H1 (cell line): ENCODE data around the gene OTUD3. TPM values are rescaled to one million over a fixed set of nuclear protein-coding genes. Genes with fewer than 3 reads are reported as not detected.
A peak's percentile ranks its signal among the peaks of the same experiment; 100 is the strongest.

Experiments used
- CTCF ChIA-PET: fragments of 300-600 bp; sonication (Branson Sonifier 250); formaldehyde crosslinking; loops from one replicate; lab custom pipeline; 2021; ENCODE audit not compliant: partially characterized antibody; lab: Charles Lee
- POLR2A ChIA-PET: fragments of 300-600 bp; sonication (Branson Sonifier 250); formaldehyde crosslinking; loops from one replicate; lab custom pipeline; 2021; ENCODE audit warnings: inconsistent platforms; ENCODE audit not compliant: partially characterized antibody; lab: Charles Lee
- DNase-seq, 2 experiments: peaks; one replicate each; pipeline versions ENCODE4 v3.0.0 to v3.0.0-alpha.2; 2010 to 2022; ENCODE audit warnings: low spot score in 2 of 2, low read depth in 1 of 2, mixed read lengths in 1 of 2
- FAIRE-seq: peaks from 2 replicates; lab custom pipeline; 2011; peaks lifted over from hg19 to GRCh38; lab: Jason Lieb, UNC
- H2AFZ ChIP-seq: 2 replicates; pipeline ENCODE4 v1.8.1; 2012; ENCODE audit warnings: low read length, inconsistent platforms
- H2AK5ac ChIP-seq: 2 replicates; pipeline ENCODE4 v1.6.1; 2013; ENCODE audit warnings: low read depth, low read length
- H2BK120ac ChIP-seq: replicated peaks from 2 replicates; pipeline ENCODE3; 2013; ENCODE audit warnings: low read depth, low read length, inconsistent platforms
- H2BK12ac ChIP-seq: 2 replicates; pipeline ENCODE4 v1.6.1; 2013; ENCODE audit warnings: low read depth, low read length
- H2BK15ac ChIP-seq: 2 replicates; pipeline ENCODE4 v1.6.1; 2013; ENCODE audit warnings: low read length
- H2BK20ac ChIP-seq: 2 replicates; pipeline ENCODE4 v1.6.1; 2013; ENCODE audit warnings: low read length
- H2BK5ac ChIP-seq: 2 replicates; pipeline ENCODE4 v1.6.1; 2013; ENCODE audit warnings: low read depth, low read length
- H3K14ac ChIP-seq: 2 replicates; pipeline ENCODE4 v1.6.1; 2013; ENCODE audit warnings: inconsistent platforms; ENCODE audit not compliant: insufficient read length
- H3K18ac ChIP-seq: 2 replicates; pipeline ENCODE4 v1.6.1; 2013; ENCODE audit warnings: low read length; ENCODE audit errors: extremely low read depth
- H3K23ac ChIP-seq: 2 replicates; pipeline ENCODE4 v1.6.1; 2013; ENCODE audit warnings: inconsistent platforms; ENCODE audit not compliant: insufficient read length
- H3K23me2 ChIP-seq: 2 replicates; pipeline ENCODE4 v1.6.1; 2013; ENCODE audit warnings: low read depth, low read length
- H3K27ac ChIP-seq: 2 replicates; pipeline ENCODE4 v1.6.1; 2011; ENCODE audit warnings: low read depth, low read length, inconsistent platforms
- H3K27me3 ChIP-seq, 4 experiments: replicated peaks in 1 of 4; 1 replicate in 1 of 4; 2 replicates in 3 of 4; pipeline versions ENCODE4 v1.6.1 to v1.8.1; 2011 to 2013; ENCODE audit warnings: low read length in 3 of 4, mild to moderate bottlenecking in 3 of 4, inconsistent platforms in 2 of 4, mixed read lengths in 2 of 4, moderate library complexity in 1 of 4; ENCODE audit not compliant: control insufficient read depth in 3 of 4, insufficient read depth in 3 of 4; ENCODE audit errors: extremely low read depth in 1 of 4
- H3K36me3 ChIP-seq, 4 experiments: 2 replicates each; pipeline versions ENCODE4 v1.6.1 to v1.8.1; 2011 to 2013; ENCODE audit warnings: mild to moderate bottlenecking in 4 of 4, low read length in 3 of 4, moderate library complexity in 2 of 4, control low read depth in 1 of 4, inconsistent platforms in 1 of 4; ENCODE audit not compliant: insufficient read depth in 4 of 4, control insufficient read depth in 2 of 4
- H3K4ac ChIP-seq: replicated peaks from 2 replicates; pipeline ENCODE3; 2013; ENCODE audit warnings: low read length, low read depth, mixed read lengths, inconsistent platforms; ENCODE audit not compliant: insufficient read length
- H3K4me1 ChIP-seq, 4 experiments: replicated peaks in 1 of 4; 1 replicate in 1 of 4; 2 replicates in 3 of 4; pipeline versions ENCODE4 v1.6.1 to v1.8.1; 2011 to 2013; ENCODE audit warnings: low read length in 3 of 4, inconsistent platforms in 2 of 4, mixed read lengths in 1 of 4; ENCODE audit not compliant: insufficient read depth in 4 of 4, control insufficient read depth in 3 of 4
- H3K4me2 ChIP-seq, 2 experiments: 2 replicates each; pipeline versions ENCODE4 v1.6.1 to v1.8.1; 2011 to 2013; ENCODE audit warnings: low read depth in 2 of 2, low read length in 2 of 2, control low read depth in 1 of 2, inconsistent platforms in 1 of 2, mild to moderate bottlenecking in 1 of 2; ENCODE audit not compliant: insufficient read depth in 1 of 2
- H3K4me3 ChIP-seq, 4 experiments: fragments of 200-600, 300-600 bp in 1 of 4; sonication (generic), shearing (Covaris generic), sonication (Bioruptor Twin) in 1 of 4; 2 replicates each; pipeline versions ENCODE4 v1.5.1 to v1.8.1; 2011 to 2016; ENCODE audit warnings: low read length in 4 of 4, low read depth in 3 of 4, control low read depth in 2 of 4, inconsistent platforms in 2 of 4, mild to moderate bottlenecking in 2 of 4, mixed read lengths in 1 of 4, moderate library complexity in 1 of 4; ENCODE audit not compliant: insufficient read depth in 2 of 4; ENCODE audit errors: extremely low read depth in 1 of 4
- H3K56ac ChIP-seq: replicated peaks from 2 replicates; pipeline ENCODE3; 2013; ENCODE audit warnings: low read depth, mild to moderate bottlenecking, mixed read lengths, low read length, inconsistent platforms; ENCODE audit not compliant: insufficient read length
- H3K79me1 ChIP-seq: 2 replicates; pipeline ENCODE4 v1.6.1; 2013; ENCODE audit warnings: low read depth, low read length, control low read depth
- H3K79me2 ChIP-seq, 2 experiments: 2 replicates each; pipeline versions ENCODE4 v1.6.1 to v1.8.1; 2012 to 2013; ENCODE audit warnings: low read length in 2 of 2, mild to moderate bottlenecking in 2 of 2, inconsistent platforms in 1 of 2; ENCODE audit not compliant: insufficient read depth in 2 of 2, control insufficient read depth in 1 of 2
- H3K9ac ChIP-seq, 4 experiments: replicated peaks in 1 of 4; 1 replicate in 1 of 4; 2 replicates in 3 of 4; pipeline versions ENCODE4 v1.6.1 to v1.8.1; 2011 to 2013; ENCODE audit warnings: low read depth in 3 of 4, low read length in 3 of 4, control low read depth in 2 of 4, mild to moderate bottlenecking in 2 of 4, moderate library complexity in 2 of 4, inconsistent platforms in 1 of 4; ENCODE audit errors: extremely low read depth in 1 of 4
- H3K9me3 ChIP-seq, 2 experiments: 2 replicates each; pipeline versions ENCODE4 v1.6.1 to v1.8.1; 2012 to 2013; ENCODE audit warnings: mild to moderate bottlenecking in 2 of 2, moderate library complexity in 2 of 2, control low read depth in 1 of 2, inconsistent platforms in 1 of 2, low read depth in 1 of 2, low read length in 1 of 2, mixed read lengths in 1 of 2; ENCODE audit not compliant: insufficient read depth in 2 of 2
- H4K20me1 ChIP-seq, 2 experiments: replicated peaks in 1 of 2; 2 replicates each; pipeline versions ENCODE3 to v1.8.1; 2011 to 2013; ENCODE audit warnings: inconsistent platforms in 2 of 2, low read length in 2 of 2, mild to moderate bottlenecking in 1 of 2; ENCODE audit not compliant: insufficient read depth in 2 of 2, control insufficient read depth in 1 of 2
- H4K5ac ChIP-seq: 2 replicates; pipeline ENCODE4 v1.6.1; 2013; ENCODE audit warnings: low read length, low read depth, mixed read lengths, inconsistent platforms; ENCODE audit not compliant: insufficient read length
- H4K8ac ChIP-seq: 2 replicates; pipeline ENCODE4 v1.8.0; 2013; ENCODE audit warnings: mild to moderate bottlenecking, moderate library complexity, low read length, inconsistent platforms; ENCODE audit not compliant: insufficient read depth; ENCODE audit errors: extremely low read depth
- H4K91ac ChIP-seq: replicated peaks from 2 replicates; pipeline ENCODE3; 2013; ENCODE audit warnings: low read length, mixed read lengths, inconsistent platforms; ENCODE audit not compliant: insufficient read length
- ATF2 ChIP-seq: IDR thresholded peaks from 2 replicates; pipeline ENCODE4 v1.6.1; 2012; ENCODE audit warnings: low read length, inconsistent platforms
- CBX8 ChIP-seq: fragments of 300-800, 300-1000 bp; sonication (generic); IDR thresholded peaks from 2 replicates; pipeline ENCODE4 v1.7.1; 2016; ENCODE audit warnings: low read depth, low read length, borderline replicate concordance
- CTBP2 ChIP-seq: IDR thresholded peaks from 2 replicates; pipeline ENCODE4 v1.7.0; 2011; ENCODE audit warnings: borderline replicate concordance, mild to moderate bottlenecking, moderate library complexity, mixed read lengths, low read length; ENCODE audit not compliant: insufficient read depth, insufficient read length
- KDM1A ChIP-seq: fragments of 200-600, 300-600 bp; sonication (generic); IDR thresholded peaks from 2 replicates; pipeline ENCODE4 v1.7.1; 2016; ENCODE audit warnings: mild to moderate bottlenecking, low read length, borderline replicate concordance
- RFX5 ChIP-seq: IDR thresholded peaks from 2 replicates; pipeline ENCODE4 v1.6.1; 2011; ENCODE audit warnings: low read depth, low read length, improper control_type of control experiment, borderline replicate concordance
- SP4 ChIP-seq: IDR thresholded peaks from 2 replicates; pipeline ENCODE4 v1.6.1; 2012; ENCODE audit warnings: low read length, inconsistent platforms
- SUZ12 ChIP-seq: fragments of 200-600 bp; sonication (generic); IDR thresholded peaks from 2 replicates; pipeline ENCODE4 v1.6.1; 2012; ENCODE audit warnings: mild to moderate bottlenecking, inconsistent platforms, low read length, moderate library complexity, mixed read lengths
- WGBS, 2 experiments: shearing (Covaris generic) in 1 of 2; methylation state at CpG; one replicate each; pipeline versions ENCODE4 v1.1.6 to v1.1.7; 2013 to 2015; ENCODE audit warnings: low lambda C conversion rate in 2 of 2, mixed read lengths in 2 of 2, inconsistent platforms in 1 of 2, low coverage in 1 of 2, missing lambda C conversion rate in 1 of 2; ENCODE audit not compliant: insufficient replicate concordance in 2 of 2, insufficient coverage in 1 of 2, insufficient read length in 1 of 2; ENCODE audit errors: extremely low coverage in 1 of 2, missing lambda C conversion rate in 1 of 2; 5-methylcytosine and 5-hydroxymethylcytosine counted together
- polyA plus RNA-seq, 7 experiments: library from polyadenylated mRNA; depleted of rRNA in 3 of 7; stranded (reverse) in 5 of 7; unstranded in 2 of 7; fragments of >200 nt in 5 of 7; fragments of 200-250 nt in 2 of 7; gene quantifications; 1 replicate in 5 of 7; 2 replicates in 1 of 7; 4 replicates in 1 of 7; pipeline versions ENCODE4 v1.2.1 to v1.2.3, GENCODE V29; 2011 to 2013; ENCODE audit warnings: missing spikeins in 2 of 7, mixed read lengths in 2 of 7
- total RNA-seq: library from RNA; stranded (reverse); fragmentation: NEBNext Ultra II Directional; extraction: Animal tissue kit (Norgen Biotek cat#: 25700); gene quantifications from 2 replicates; pipeline ENCODE4 v1.2.1, GENCODE V29; 2021
- TF ChIP-seq, protein P1 (sequence below), 3 experiments: IDR thresholded peaks; 1 replicate in 2 of 3; 2 replicates in 1 of 3; pipeline versions ENCODE4 v1.5.1 to v1.6.1; 2011; ENCODE audit warnings: low read length in 3 of 3, mild to moderate bottlenecking in 3 of 3, inconsistent platforms in 2 of 3, low read depth in 1 of 3, moderate library complexity in 1 of 3; ENCODE audit not compliant: insufficient read depth in 1 of 3; ENCODE audit errors: control extremely low read depth in 1 of 3

The OTUD3 gene
- total and polyA plus RNA-seq, 2 of the 8 experiments (the other 6 are each of a cell fraction or from before 2014, with no cell fraction given), result 6.3 to 11.9 TPM

DNA sequence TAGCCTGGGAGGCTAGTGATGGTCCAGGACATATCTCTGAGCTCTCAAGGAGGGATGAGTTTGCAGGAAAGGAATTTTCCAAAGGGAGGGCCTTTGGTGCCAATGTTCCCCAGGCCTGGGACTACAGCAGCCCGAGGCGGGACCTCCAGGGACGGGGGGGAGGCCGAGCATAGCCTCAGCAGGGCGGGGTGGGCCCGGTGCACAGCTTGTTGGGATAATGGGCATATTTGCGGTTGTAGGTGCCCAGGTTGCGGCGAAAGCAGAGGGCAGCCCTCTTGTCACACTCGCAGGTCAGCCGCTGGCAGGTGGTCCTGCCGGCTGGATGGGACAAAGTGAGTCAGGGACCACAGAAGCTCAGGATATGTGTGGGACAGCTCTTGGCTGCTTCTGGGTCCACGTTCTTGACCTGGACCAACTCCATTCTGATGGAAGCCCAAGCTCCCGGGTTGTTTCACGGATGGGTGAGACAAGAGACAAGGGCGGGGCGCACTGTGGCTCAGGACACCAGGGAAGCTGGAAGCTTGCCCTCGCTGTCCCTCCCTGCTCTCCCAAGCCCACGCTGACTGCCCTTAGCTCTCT is 38.0 kb downstream of the OTUD3 start:
- no peaks in the 10 kb centered on the region for H4K20me1 ChIP-seq
- no peak overlapping the region for H4K8ac ChIP-seq
- no peak overlapping the region for H2BK15ac ChIP-seq
- H3K4ac ChIP-seq, result no peak overlapping the region
- no peaks in the 10 kb centered on the region for H3K9me3 ChIP-seq
- 94% methylated on average over 18 of the region's 19 CpGs; no CpG with 5 or more reads in 1 of the 2 experiments for WGBS, 2 experiments
- H2BK12ac ChIP-seq, result peak overlapping the region; percentile 70; the same call in 1 of the 2 replicates
- H4K91ac ChIP-seq, result no peak overlapping the region
- no peaks in the 10 kb centered on the region for H3K79me2 ChIP-seq
- H3K9ac ChIP-seq, result no peak overlapping the region
- no peak overlapping the region for H3K56ac ChIP-seq
- ChIA-PET CTCF (interaction anchor here (0.5 to 10.5 kb wide), 20 partner anchors 9 to 679 kb away, joined by 3 to 127 read pairs (median 4); no protein-coding TSS in a partner anchor), POLR2A (interaction anchor here (1.1 to 1.3 kb wide), 2 partner anchors 232 to 244 kb away, joined by 3 to 4 read pairs; no protein-coding TSS in a partner anchor)
- no peak overlapping the region for H3K18ac ChIP-seq
- FAIRE-seq, result no peak
- no peak overlapping the region for H3K14ac ChIP-seq
- peaks cover 0 to 3% (median 0%) of the 10 kb centered on the region in 4 experiments; a peak in 1 of 7 replicates for H3K4me1 ChIP-seq
- no peak overlapping the region for H3K23ac ChIP-seq
- H2BK120ac ChIP-seq, result no peak overlapping the region
- no peak overlapping the region for H4K5ac ChIP-seq
- no peak overlapping the region for H3K4me3 ChIP-seq
- H3K79me1 ChIP-seq, result no peaks in the 10 kb centered on the region
- H2AFZ ChIP-seq, result no peak overlapping the region
- no peak overlapping the region for H2BK5ac ChIP-seq
- no peak overlapping the region for H3K4me2 ChIP-seq
- no peaks in the 10 kb centered on the region for H3K27me3 ChIP-seq
- H3K27ac ChIP-seq, result no peak overlapping the region
- H2AK5ac ChIP-seq, result no peak overlapping the region
- no peaks in the 10 kb centered on the region for H3K36me3 ChIP-seq
- no peaks in the 10 kb centered on the region for H3K23me2 ChIP-seq
- DNase-seq, result no peak
- H2BK20ac ChIP-seq, result no peak overlapping the region
- no peak for TF ChIP-seq SUZ12
- no peak for TF ChIP-seq RFX5
- no peak for TF ChIP-seq ATF2
- no peak for TF ChIP-seq KDM1A
- TF ChIP-seq SP4, result no peak
- TF ChIP-seq CTBP2, result no peak
- no peak for TF ChIP-seq CBX8
- TF ChIP-seq, protein P1, sequence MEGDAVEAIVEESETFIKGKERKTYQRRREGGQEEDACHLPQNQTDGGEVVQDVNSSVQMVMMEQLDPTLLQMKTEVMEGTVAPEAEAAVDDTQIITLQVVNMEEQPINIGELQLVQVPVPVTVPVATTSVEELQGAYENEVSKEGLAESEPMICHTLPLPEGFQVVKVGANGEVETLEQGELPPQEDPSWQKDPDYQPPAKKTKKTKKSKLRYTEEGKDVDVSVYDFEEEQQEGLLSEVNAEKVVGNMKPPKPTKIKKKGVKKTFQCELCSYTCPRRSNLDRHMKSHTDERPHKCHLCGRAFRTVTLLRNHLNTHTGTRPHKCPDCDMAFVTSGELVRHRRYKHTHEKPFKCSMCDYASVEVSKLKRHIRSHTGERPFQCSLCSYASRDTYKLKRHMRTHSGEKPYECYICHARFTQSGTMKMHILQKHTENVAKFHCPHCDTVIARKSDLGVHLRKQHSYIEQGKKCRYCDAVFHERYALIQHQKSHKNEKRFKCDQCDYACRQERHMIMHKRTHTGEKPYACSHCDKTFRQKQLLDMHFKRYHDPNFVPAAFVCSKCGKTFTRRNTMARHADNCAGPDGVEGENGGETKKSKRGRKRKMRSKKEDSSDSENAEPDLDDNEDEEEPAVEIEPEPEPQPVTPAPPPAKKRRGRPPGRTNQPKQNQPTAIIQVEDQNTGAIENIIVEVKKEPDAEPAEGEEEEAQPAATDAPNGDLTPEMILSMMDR (IDR thresholded peaks at IDR 0.05; ENCODE audit: control extremely low read depth in 1 of 3, insufficient read depth in 1 of 3, low read depth in 1 of 3, low read length in 3 of 3), result no peak
